ENCODE data around the gene DECR2.
"Not testable (repeated sequence)": the region's sequence is repeated elsewhere in the genome, so short reads cannot be mapped to it uniquely, and the experiment has no call there.

The DECR2 gene

GRCh38 chr16:367333-367903 is 34.3 kb upstream of the DECR2 start:
- no peak for DNase-seq

GRCh38 chr16:368388-369158 is 33.1 kb upstream of the DECR2 start:
- no peak for DNase-seq

GRCh38 chr16:369275-369865 is 32.3 kb upstream of the DECR2 start:
- DNase-seq, result no peak

- DNase-seq, result no peak
Observed at GRCh38 chr16:369866-370436, 31.7 kb upstream of the DECR2 start.

- peak; percentile 86 for DNase-seq
Observed at GRCh38 chr16:370443-370842, 31.2 kb upstream of the DECR2 start, which contains the start of gene MRPL28. Gene MRPL28, minus strand, starts transcription at chr16:370538. Its CDS starts 320 bp downstream, at chr16:370218.

- DNase-seq, result no peak
Observed at GRCh38 chr16:370979-371514, 30.6 kb upstream of the DECR2 start.

GRCh38 chr16:371515-372301 is 30.0 kb upstream of the DECR2 start:
- DNase-seq, result no peak

GRCh38 chr16:372302-372983 is 29.2 kb upstream of the DECR2 start:
- no peak for DNase-seq

GRCh38 chr16:373020-373598 is 28.6 kb upstream of the DECR2 start:
- DNase-seq, result no peak

- DNase-seq, result no peak
Observed at GRCh38 chr16:373848-374615, 27.7 kb upstream of the DECR2 start.

GRCh38 chr16:374616-374926 is 27.1 kb upstream of the DECR2 start:
- DNase-seq, result no peak

GRCh38 chr16:375212-375611 is 26.5 kb upstream of the DECR2 start:
- no peak for DNase-seq

GRCh38 chr16:375927-376816 is 25.5 kb upstream of the DECR2 start:
- no peak for DNase-seq

GRCh38 chr16:376817-377418 is 24.8 kb upstream of the DECR2 start:
- DNase-seq, result no peak

- DNase-seq, result no peak
Observed at GRCh38 chr16:377419-377951, 24.2 kb upstream of the DECR2 start.

GRCh38 chr16:378113-378820 is 23.4 kb upstream of the DECR2 start:
- DNase-seq, result not testable (repeated sequence)

GRCh38 chr16:378821-379182 is 22.9 kb upstream of the DECR2 start:
- no peak for DNase-seq

GRCh38 chr16:379183-379960 is 22.3 kb upstream of the DECR2 start:
- peak; percentile 91 for DNase-seq

Measured in DMS79 (cell line).